ENCODE measurements around the gene SEC22B.
"Not testable (repeated sequence)": the region's sequence is repeated elsewhere in the genome, so short reads cannot be mapped to it uniquely, and the experiment has no call there.

The SEC22B gene

DNA sequence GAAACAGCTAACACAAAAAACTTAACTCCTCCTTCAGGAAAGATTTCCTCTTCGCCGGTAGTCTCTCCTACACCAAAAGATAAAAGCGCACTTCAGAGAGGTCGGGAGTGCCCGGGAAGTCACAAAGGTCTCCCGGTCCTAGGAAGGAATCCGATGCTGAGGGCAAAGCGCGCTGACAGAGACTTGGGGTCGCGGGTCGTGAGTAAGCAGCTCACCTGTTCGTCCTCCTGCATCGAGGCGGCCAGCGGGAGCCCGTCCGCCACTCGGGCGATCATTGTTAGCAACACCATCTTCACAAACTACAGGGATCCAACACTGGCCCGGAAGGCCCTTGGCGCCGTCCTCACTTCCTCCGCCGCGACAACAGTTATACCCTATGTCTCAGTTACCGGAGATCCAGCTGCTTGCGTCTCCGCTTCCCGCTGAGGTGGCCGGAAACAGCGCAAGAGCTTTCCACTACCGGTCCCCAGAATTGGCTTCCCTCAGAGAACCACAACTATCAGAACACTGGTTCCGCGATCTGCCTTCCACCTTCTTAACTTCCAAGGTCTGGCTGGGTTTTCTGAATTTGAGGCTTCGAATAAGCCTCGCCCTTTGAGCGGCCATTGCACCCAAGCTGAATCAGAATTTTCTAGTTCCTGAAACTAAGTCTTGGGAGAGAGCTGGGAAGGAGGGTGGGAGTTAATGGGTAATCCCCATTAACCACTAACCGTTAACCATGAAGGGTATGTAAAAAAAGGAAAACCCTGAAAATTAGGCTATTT is at the start of gene SEC22B:
TSS of gene SEC22B (minus strand) at position 429 of the 764 bp plus-strand sequence. CDS start at position 290, 139 bp downstream.
- Mint-ChIP-seq H3K36me3 (ENCODE audit: insufficient read depth) (peaks cover 13% of the 10 kb centered on the region), H3K4me3 (peak within 1 kb of the TSS; percentile 100), H3K9me3 (no peaks in the 10 kb centered on the region), H3K27ac (ENCODE audit: low read depth) (peak within 1 kb of the TSS; percentile 99), H3K4me1 (peaks cover 10% of the 10 kb centered on the region), H3K27me3 (no peaks in the 10 kb centered on the region)
- ATAC-seq (replicated peaks; ENCODE audit: extremely low read depth, poor library complexity, severe bottlenecking) (peak; percentile 100), DNase-seq (ENCODE audit: low spot score in 2 of 2) (peak; percentile 86 to 89)

GRCh38 chr1:120217933-120218332 is 41.6 kb upstream of the SEC22B start:
- not testable (repeated sequence) for H3K27ac Mint-ChIP-seq (ENCODE audit: low read depth); H3K4me1 Mint-ChIP-seq

DNA sequence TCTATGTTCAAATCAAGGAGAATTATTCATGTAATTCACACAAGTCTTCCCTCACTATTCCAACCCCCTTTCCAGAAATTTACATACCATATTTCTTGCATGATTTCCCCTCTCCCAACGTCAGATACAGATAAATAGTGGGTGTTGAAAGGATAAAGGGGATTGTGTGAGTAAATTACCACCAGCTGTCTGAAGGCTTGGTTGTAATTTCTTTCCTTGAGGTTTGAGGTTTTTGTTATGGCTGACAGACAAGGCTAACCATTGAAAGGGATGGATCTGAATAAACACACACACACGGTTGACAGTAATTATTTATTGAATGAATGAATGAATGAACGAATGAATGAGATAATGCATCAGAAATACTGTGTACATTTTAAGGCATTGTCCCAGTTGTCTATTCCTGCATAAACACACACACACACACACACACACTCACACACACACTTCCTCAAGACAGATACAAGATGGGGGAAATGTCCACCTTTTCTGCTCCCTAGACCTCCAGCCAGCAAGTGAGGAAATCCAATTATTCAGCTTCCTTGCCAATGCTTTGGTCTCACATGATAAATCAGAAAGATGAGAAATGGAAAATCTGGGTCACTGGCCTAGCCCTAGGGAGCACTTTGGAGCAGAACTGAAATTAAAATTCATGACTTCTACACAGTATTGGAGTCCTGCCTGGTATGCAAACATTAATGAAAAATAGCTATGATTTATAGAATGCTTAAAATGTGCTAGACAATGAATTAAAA is 41.0 kb upstream of the SEC22B start:
- not testable (repeated sequence) for H3K4me1 Mint-ChIP-seq; H3K36me3 Mint-ChIP-seq (ENCODE audit: insufficient read depth); DNase-seq (ENCODE audit: low spot score in 2 of 2); H3K4me3 Mint-ChIP-seq; H3K27me3 Mint-ChIP-seq; H3K27ac Mint-ChIP-seq (ENCODE audit: low read depth); ATAC-seq (replicated peaks; ENCODE audit: extremely low read depth, poor library complexity, severe bottlenecking); H3K9me3 Mint-ChIP-seq

More at GRCh38 chr1:120217933-120218332, 41.6 kb upstream of the SEC22B start:
- H3K4me3 Mint-ChIP-seq; ATAC-seq (replicated peaks; ENCODE audit: extremely low read depth, poor library complexity, severe bottlenecking); H3K27me3 Mint-ChIP-seq; DNase-seq (ENCODE audit: low spot score in 2 of 2); H3K9me3 Mint-ChIP-seq; H3K36me3 Mint-ChIP-seq (ENCODE audit: insufficient read depth): not testable (repeated sequence)

DNA sequence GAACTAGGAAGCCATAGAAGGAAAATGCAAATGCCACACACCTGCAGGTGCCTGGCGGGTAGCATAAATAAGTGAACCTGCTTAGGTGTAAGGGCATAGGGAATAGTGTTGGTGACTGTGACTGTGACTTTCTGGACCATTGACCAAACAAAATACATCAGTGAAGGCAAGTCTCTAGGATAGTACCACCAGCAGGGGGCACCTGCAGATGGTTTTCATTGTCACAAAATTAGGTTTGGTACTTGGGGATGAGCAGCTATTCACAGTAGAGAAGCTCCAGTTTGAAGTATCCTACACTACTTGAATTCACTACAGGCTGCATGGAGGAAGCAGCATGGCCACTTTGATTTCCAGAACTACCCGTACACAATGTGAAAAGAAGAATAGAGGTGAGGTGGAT is 37.3 kb upstream of the SEC22B start:
- not testable (repeated sequence) for H3K27ac Mint-ChIP-seq (ENCODE audit: low read depth); H3K36me3 Mint-ChIP-seq (ENCODE audit: insufficient read depth); H3K4me1 Mint-ChIP-seq; H3K9me3 Mint-ChIP-seq; DNase-seq (ENCODE audit: low spot score in 2 of 2); H3K4me3 Mint-ChIP-seq; H3K27me3 Mint-ChIP-seq
- ATAC-seq (replicated peaks; ENCODE audit: extremely low read depth, poor library complexity, severe bottlenecking) = peak; percentile 81

- H3K27ac Mint-ChIP-seq (ENCODE audit: low read depth); H3K4me3 Mint-ChIP-seq; ATAC-seq (replicated peaks; ENCODE audit: extremely low read depth, poor library complexity, severe bottlenecking); H3K36me3 Mint-ChIP-seq (ENCODE audit: insufficient read depth); DNase-seq (ENCODE audit: low spot score in 2 of 2); H3K27me3 Mint-ChIP-seq; H3K4me1 Mint-ChIP-seq; H3K9me3 Mint-ChIP-seq: not testable (repeated sequence)
These were observed 34.4 kb upstream of the SEC22B start for GRCh38 chr1:120210754-120211153.

DNA sequence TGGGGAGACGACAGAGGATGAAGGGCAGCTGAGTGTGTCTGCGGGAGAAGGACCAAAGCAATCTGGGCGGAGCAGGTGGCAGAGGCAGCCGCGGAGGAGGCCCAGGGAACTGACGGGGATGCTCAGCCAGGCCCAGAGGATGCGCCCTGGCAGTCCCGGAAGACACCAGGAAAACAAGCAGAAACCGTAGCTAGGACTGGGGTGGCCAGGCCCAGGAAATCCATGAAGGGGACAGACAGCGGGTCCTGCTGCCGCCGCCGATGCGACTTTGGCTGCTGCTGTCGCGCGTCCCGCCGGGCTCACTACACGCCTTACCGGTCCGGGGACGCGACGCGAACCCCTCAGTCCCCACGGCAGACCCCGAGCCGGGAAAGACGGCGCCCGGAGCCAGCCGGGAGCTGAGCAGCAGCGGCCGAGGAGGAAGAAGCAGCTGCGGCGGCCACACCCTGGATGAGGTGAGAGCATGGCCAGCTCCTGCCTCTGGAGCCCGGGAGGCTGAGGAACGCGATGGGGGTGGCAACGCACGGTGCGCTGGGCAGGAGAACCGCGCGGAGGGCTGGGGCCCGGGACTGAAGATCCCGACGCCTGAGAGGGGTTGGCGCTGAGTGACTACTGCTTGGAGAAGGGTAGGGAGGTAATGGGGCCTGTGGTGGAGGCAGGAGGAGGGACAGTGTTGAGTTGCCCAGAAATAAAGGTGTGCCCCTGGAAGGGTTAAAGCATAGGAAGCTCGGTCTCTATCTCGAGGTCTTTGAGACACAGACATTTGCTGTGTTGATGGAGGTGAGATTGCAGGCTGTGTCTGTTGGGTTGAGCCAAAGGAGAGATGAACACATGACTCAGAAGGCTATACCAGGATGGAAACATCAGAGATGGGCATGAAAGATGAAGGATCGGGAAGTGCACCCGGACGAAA is 20.8 kb upstream of the SEC22B start:
- not testable (repeated sequence) for H3K27me3 Mint-ChIP-seq; H3K36me3 Mint-ChIP-seq (ENCODE audit: insufficient read depth); H3K4me1 Mint-ChIP-seq; H3K9me3 Mint-ChIP-seq; H3K27ac Mint-ChIP-seq (ENCODE audit: low read depth); DNase-seq (ENCODE audit: low spot score in 2 of 2)
- ATAC-seq (replicated peaks; ENCODE audit: extremely low read depth, poor library complexity, severe bottlenecking) = peak; percentile 14
- H3K4me3 Mint-ChIP-seq = peak overlapping the region; percentile 25

- not testable (repeated sequence) for H3K4me1 Mint-ChIP-seq; H3K27ac Mint-ChIP-seq (ENCODE audit: low read depth); ATAC-seq (replicated peaks; ENCODE audit: extremely low read depth, poor library complexity, severe bottlenecking); DNase-seq (ENCODE audit: low spot score in 2 of 2); H3K27me3 Mint-ChIP-seq; H3K36me3 Mint-ChIP-seq (ENCODE audit: insufficient read depth); H3K9me3 Mint-ChIP-seq; H3K4me3 Mint-ChIP-seq
These were observed 12.3 kb upstream of the SEC22B start for GRCh38 chr1:120188626-120189025.

DNA sequence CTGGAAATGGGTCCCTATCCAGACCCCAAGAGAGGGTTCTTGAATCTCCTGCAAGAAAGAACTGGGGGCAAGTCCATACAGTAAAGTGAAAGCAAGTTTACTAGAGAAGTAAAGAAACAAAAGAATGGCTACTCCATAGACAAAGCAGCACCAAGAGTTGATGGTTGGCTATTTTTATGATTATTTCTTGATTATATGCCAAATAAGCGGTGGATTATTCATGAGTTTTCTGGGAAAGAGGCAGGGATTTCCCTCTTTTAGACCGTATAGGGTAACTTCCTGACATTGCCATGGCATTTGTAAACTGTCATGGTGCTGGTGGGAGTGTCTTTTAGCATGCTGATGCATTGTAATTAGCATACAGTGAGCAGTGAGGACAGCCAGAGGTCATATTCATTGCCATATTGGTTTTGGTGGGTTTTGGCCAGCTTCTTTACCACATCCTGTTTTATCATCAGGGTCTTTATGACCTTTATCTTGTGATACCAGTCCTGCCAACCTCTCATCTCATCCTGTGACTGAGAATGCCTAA is 5.9 kb upstream of the SEC22B start:
- not testable (repeated sequence) for H3K36me3 Mint-ChIP-seq (ENCODE audit: insufficient read depth); H3K27ac Mint-ChIP-seq (ENCODE audit: low read depth); H3K27me3 Mint-ChIP-seq; H3K9me3 Mint-ChIP-seq; H3K4me1 Mint-ChIP-seq; H3K4me3 Mint-ChIP-seq; DNase-seq (ENCODE audit: low spot score in 2 of 2); ATAC-seq (replicated peaks; ENCODE audit: extremely low read depth, poor library complexity, severe bottlenecking)

DNA sequence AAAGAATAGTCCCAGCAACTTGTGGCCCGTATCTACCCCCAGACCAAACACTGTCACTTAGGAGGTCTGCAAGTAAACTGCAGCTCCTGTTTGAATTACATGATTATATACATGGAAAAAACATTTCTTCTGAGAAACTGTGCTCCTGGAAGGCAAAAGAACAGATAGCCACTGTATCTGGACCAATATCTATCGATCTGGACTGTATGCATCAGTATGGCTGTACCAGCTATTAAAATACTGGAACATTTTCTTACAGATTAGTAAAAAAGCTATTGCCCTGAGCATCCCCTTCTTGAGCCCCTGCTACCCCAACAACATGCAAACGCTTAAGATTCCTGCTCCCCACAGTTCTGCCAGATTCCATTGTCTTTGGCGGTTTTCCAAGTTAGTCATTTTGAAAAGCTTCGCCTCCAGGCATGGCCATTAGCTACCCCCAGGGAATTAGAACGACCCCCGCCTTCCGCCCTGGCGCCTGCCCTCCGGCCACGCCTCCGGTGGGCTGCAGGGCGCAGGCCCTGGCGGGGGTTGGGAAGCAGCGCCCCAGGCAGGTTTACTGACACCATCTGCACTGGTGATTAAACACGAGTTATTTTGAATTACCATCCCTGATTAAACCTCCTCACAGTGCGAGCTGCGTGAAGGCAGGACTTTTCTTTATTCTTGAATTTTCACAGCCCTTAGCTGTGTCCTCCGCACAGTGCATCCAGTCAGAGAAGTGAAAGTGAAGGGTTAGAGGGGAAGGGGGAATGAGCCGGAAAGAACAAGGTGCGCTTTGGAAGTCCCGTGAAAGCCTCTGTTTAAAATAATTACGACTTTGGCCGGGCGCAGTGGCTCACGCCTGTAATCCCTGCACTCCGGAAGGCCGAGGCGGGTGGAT is 3.7 kb upstream of the SEC22B start:
- not testable (repeated sequence) for H3K4me3 Mint-ChIP-seq; H3K9me3 Mint-ChIP-seq; H3K27ac Mint-ChIP-seq (ENCODE audit: low read depth); ATAC-seq (replicated peaks; ENCODE audit: extremely low read depth, poor library complexity, severe bottlenecking); H3K4me1 Mint-ChIP-seq; H3K27me3 Mint-ChIP-seq; DNase-seq (ENCODE audit: low spot score in 2 of 2)
- H3K36me3 Mint-ChIP-seq (ENCODE audit: insufficient read depth) = peaks cover 13% of the 10 kb centered on the region

DNA sequence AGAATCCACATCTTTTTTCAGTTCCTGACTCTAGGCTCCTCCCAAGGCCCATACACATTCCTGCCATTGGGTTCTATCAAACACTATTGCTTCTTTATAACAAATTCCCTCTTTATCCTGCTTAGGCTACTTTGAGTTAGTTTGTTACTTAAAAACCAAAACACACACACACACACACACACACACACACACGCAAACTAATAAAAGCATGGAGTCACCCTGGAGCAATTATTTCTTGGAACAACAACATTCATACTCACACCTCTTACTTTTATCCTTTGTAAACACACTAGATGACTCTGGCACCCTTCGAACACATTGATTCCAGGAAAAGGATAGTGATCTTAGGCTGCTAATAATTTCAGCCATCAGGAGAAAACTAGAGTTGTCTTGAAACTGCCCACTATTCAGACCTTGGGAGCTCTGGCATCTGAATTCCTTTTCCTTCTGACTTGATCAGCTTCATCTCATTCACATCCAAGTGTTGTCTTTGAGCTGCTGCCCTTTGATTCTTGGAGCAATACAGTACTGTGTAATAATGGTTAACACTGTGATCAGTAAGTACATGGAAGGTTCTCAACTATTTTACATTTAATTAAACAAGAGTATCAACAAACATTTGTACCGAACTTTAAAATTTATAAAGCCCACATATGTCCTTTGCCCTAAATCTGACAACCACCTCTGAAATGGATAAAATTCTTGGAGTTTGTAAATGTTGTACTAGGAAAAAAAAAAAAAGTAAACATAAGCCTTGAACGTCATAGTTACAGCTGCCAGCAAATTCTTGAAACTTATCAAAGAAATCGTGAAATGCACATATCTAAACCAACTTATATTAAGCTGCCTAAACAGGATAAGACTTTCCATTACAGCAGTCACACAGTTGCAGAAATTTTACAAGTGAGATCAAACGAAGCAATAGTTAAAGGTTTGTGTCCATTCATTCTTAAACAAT is 2.8 kb upstream of the SEC22B start:
- Mint-ChIP-seq H3K36me3 (ENCODE audit: insufficient read depth) (peaks cover 13% of the 10 kb centered on the region), H3K4me3 (no peak overlapping the region), H3K4me1 (peaks cover 10% of the 10 kb centered on the region), H3K27me3 (no peaks in the 10 kb centered on the region), H3K27ac (ENCODE audit: low read depth) (no peak overlapping the region), H3K9me3 (no peaks in the 10 kb centered on the region)
- ATAC-seq (replicated peaks; ENCODE audit: extremely low read depth, poor library complexity, severe bottlenecking) (no peak), DNase-seq (ENCODE audit: low spot score in 2 of 2) (no peak)

DNA sequence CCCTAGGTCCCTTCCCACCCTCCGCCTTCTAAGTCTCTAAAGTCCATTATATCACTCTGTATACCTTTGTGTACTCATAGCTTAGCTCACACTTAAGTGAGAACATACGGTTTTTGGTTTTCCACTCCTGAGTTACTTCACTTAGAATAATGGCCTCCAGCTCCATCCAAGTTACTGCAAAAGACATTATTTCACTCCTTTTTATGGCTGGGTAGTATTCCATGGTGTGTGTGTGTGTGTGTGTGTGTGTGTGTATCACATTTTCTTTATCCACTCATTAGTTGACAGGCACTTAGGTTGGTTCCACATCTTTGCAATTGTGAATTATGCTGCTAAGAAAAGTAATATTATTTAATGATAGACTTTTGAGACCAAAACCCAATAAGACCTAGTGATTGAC is 1.7 kb upstream of the SEC22B start:
- H3K4me3 Mint-ChIP-seq; DNase-seq (ENCODE audit: low spot score in 2 of 2); H3K27ac Mint-ChIP-seq (ENCODE audit: low read depth); H3K27me3 Mint-ChIP-seq; ATAC-seq (replicated peaks; ENCODE audit: extremely low read depth, poor library complexity, severe bottlenecking); H3K4me1 Mint-ChIP-seq; H3K9me3 Mint-ChIP-seq: not testable (repeated sequence)
- H3K36me3 Mint-ChIP-seq (ENCODE audit: insufficient read depth) = peaks cover 13% of the 10 kb centered on the region
